SK-N-MC (cell line): ENCODE results near the gene RGS5.
"Not testable (repeated sequence)": the region's sequence is repeated elsewhere in the genome, so short reads cannot be mapped to it uniquely, and the experiment has no call there.

ENCODE experiments used
- DNase-seq: peaks from one replicate; pipeline ENCODE4 v3.0.0-alpha.2; 2011; ENCODE audit warnings: low read depth, low spot score
- H3K27ac ChIP-seq: fragments of 200-600 bp; sonication (generic); 2 replicates; pipeline ENCODE4 v1.5.1; 2016; ENCODE audit warnings: mixed run types
- H3K36me3 ChIP-seq: fragments of 200-600 bp; sonication (generic); 2 replicates; pipeline ENCODE4 v1.6.1; 2017; ENCODE audit warnings: antibody characterized with exemption, low read length, mixed read lengths; ENCODE audit not compliant: insufficient read depth
- H3K4me3 ChIP-seq: fragments of 200-600 bp; sonication (generic); 2 replicates; pipeline ENCODE4 v1.5.1; 2016
- H3K9ac ChIP-seq: fragments of 200-600 bp; sonication (generic); 2 replicates; pipeline ENCODE4 v1.8.0; 2017; ENCODE audit warnings: mixed run types, mixed read lengths; ENCODE audit not compliant: insufficient read length
- H3K9me3 ChIP-seq: fragments of 200-600 bp; sonication (generic); 2 replicates; pipeline ENCODE4 v1.6.1; 2017; ENCODE audit warnings: low read depth, mild to moderate bottlenecking, antibody characterized with exemption, low read length, moderate library complexity, mixed read lengths
- EZH2 ChIP-seq: fragments of 200-600 bp; sonication (generic); IDR thresholded peaks from one replicate; pipeline ENCODE4 v1.6.1; 2017; ENCODE audit warnings: antibody characterized with exemption
- FOXP2 ChIP-seq: optimal IDR thresholded peaks from 2 replicates; pipeline ENCODE3; 2011; ENCODE audit warnings: mild to moderate bottlenecking, moderate library complexity; ENCODE audit not compliant: insufficient read depth; ENCODE audit errors: extremely low read length, control extremely low read depth
- POLR2AphosphoS5 ChIP-seq: IDR thresholded peaks from 2 replicates; pipeline ENCODE4 v1.6.1; 2012; ENCODE audit warnings: mild to moderate bottlenecking, low read depth, low read length, borderline replicate concordance

Gene RGS5, protein sequence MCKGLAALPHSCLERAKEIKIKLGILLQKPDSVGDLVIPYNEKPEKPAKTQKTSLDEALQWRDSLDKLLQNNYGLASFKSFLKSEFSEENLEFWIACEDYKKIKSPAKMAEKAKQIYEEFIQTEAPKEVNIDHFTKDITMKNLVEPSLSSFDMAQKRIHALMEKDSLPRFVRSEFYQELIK

DNA sequence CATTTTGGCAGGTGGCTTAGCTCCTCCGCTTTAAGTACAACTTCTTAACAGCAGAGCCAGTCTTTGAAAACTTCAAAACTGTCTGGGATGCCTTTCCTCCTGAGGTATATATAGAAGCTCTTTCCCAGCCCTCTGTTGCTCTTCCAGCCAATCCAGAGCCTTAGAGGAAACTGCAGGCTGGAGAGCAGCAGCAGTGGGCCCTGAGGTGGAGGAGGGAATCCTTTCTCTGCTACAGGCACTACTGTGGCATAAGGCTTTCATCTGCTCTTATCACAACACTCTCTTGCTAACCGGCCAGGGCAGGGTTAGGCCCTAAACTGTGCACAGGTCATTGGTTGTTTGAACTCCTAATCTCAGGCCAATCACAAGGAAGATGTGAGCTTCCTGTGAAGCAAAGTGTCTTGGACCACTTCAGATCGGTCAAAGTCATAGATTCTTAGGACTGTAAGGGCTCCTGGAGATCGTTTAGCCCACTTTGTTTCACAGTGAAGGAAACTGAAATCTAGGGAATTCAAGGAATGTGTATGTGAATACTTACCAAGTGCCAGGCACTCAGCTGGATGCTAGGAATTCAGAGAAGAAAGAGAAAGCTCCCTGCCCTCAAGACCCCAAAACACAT is at the start of gene RGS5:
TSS of gene RGS5 (minus strand) at position 84 of the 619 bp plus-strand sequence. CDS start at position 3, 81 bp downstream.
- DNase-seq, result no peak
- Histone ChIP-seq H3K9ac (no peak within 1 kb of the TSS), H3K36me3 (no peaks in the 10 kb centered on the region), H3K27ac (no peak within 1 kb of the TSS), H3K9me3 (no peaks in the 10 kb centered on the region), H3K4me3 (no peak within 1 kb of the TSS)
- TF ChIP-seq FOXP2 (no peak), EZH2 (no peak)

DNA sequence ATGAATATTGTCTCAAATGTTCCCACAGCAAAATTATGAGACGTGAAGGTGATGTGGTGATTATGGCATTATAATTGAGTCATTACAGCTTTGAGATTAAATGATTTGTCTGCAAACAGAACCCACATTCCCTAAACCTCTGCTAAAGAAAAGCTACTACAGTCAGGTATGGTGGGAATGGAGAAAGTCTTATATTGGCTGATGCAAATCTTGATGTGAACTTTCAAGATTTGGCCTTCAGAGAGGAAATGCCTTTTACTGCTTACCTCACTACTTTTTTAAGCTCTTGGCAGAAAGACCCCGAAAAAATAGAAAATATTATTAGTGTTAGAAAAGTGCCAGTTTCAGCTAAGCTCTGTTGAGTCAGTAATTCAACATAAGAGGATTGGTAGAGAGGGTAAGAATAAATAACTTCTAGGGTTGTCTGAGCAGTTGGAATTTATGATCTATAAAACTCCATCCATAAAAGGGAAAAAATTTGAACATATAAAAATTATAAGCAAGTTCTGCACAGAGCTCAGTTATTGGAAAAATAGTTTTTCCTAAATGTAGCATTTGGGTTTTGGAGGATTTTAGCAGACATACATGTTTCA is 47.8 kb upstream of the RGS5 start:
- no peak overlapping the region for H3K9ac ChIP-seq
- no peak for DNase-seq
- no peak for TF ChIP-seq EZH2
- no peaks in the 10 kb centered on the region for H3K9me3 ChIP-seq
- no peaks in the 10 kb centered on the region for H3K36me3 ChIP-seq
- H3K4me3 ChIP-seq, result 0 out of 2 replicates have a peak overlapping the region, but pooled peaks have one; percentile 1
- H3K27ac ChIP-seq, result peak overlapping the region; percentile 70

DNA sequence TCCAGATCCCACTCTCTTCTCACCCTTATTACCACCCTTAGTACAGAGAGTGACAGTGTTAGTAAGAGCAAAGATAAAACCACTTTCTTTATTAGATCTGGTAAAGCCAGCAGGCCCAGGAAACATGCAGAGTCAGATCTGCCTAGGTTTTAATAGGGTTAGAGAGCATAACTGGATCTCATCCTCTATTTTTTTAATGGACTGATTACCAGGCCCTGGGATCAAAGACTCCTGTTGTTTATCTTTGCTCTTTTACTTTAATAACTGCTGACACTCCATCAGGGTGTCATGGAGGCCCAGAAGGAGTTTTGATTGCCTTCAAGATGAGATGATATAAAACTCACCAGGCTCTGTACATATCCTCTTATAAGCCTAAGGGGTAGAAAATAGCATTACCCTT is 45.3 kb upstream of the RGS5 start:
- no peak for DNase-seq
- TF ChIP-seq POLR2AphosphoS5, result no peak
- no peak for TF ChIP-seq FOXP2
- TF ChIP-seq EZH2, result no peak
- peak overlapping the region; percentile 22; the same call in 1 of the 2 replicates for H3K27ac ChIP-seq

DNA sequence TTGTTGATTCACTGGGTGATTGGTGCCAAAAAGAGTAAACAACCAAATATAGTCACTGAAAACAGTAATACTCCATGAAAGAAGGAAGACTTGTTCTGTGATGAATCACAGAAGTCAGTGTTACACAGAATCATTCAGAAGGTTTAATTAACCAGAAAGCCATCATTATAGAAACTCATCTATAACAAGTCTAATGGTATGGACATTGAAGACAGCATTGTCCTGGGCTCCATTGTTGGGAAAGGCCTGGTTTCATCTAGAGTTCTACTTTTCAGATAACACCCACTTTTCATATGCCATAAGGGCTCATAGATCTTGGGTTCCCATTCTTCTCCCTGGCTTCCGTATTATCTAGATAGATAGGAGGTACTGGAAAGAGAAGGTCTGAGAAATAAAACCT is 41.9 kb upstream of the RGS5 start:
- DNase-seq, H3K4me3 ChIP-seq, H3K27ac ChIP-seq, H3K9ac ChIP-seq, H3K36me3 ChIP-seq, H3K9me3 ChIP-seq: not testable (repeated sequence)

More for the DNA sequence above, 45.3 kb upstream of the RGS5 start:
- no peaks in the 10 kb centered on the region for H3K9me3 ChIP-seq
- no peak overlapping the region for H3K4me3 ChIP-seq
- no peak overlapping the region for H3K9ac ChIP-seq
- H3K36me3 ChIP-seq, result no peaks in the 10 kb centered on the region

DNA sequence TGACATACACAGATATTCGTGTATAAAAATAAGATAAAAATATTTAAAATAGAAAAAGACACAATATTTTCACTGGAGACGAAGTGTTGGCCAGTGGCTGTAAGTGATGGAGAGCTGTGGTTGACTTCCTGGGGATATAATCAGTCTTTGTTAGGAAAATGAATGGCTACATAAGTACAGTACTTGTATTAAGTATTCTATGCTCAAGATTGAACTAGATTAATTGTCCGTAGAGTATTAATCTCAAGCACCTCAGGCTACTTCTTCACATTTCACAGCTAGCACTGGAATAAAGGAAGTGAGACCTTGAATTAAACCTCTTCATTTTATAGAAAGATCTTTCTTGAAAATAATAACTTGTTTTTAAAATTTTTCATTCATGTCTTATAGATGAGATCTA is 39.0 kb upstream of the RGS5 start:
- TF ChIP-seq EZH2 (no peak), FOXP2 (no peak), POLR2AphosphoS5 (no peak)
- no peak overlapping the region for H3K4me3 ChIP-seq
- H3K9ac ChIP-seq, result no peak overlapping the region
- no peak for DNase-seq
- H3K9me3 ChIP-seq, result no peaks in the 10 kb centered on the region
- no peak overlapping the region for H3K27ac ChIP-seq
- no peaks in the 10 kb centered on the region for H3K36me3 ChIP-seq

DNA sequence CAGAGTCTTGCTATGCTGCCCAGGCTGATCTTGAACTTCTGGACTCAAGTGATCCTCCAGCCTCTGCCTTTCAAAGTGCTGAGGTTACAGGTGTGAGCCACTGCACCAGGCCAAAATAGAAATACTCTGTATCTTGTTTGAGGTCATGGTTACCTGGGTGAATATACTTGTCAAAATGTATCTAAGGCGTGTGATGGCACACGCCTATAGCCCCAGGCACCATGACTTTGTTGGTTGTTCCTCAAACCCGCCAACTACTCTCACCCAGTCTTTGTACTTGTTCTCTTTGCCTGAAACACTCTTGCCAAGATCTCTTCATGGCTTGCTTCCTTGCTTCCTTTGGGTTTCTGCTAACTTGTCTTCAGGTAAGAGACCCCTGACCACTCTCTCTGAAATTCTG is 38.0 kb upstream of the RGS5 start:
- DNase-seq, result no peak
- Histone ChIP-seq H3K27ac (no peak overlapping the region), H3K36me3 (no peaks in the 10 kb centered on the region), H3K9me3 (no peaks in the 10 kb centered on the region), H3K9ac (no peak overlapping the region), H3K4me3 (no peak overlapping the region)
- TF ChIP-seq EZH2 (no peak), POLR2AphosphoS5 (no peak), FOXP2 (no peak)

DNA sequence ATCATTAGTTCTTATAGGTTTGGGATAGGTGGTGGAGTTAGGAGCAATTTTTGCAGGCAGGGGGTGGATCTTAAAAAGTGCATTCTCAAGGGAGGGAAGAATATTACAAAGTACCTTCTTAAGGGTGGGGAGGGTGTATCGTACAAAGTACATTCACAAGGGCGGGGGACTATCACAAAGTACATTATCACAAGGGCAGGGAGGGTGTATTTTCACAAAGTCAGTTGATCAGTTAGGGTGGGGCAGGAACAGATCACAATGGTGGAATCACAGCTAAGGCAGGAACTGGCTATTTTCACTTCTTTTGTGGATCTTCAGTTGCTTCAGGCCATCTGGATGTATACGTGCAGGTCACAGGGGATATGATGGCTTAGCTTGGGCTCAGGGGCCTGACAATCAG is 30.9 kb upstream of the RGS5 start:
- not testable (repeated sequence) for H3K9me3 ChIP-seq, H3K27ac ChIP-seq, DNase-seq, H3K4me3 ChIP-seq, H3K9ac ChIP-seq, H3K36me3 ChIP-seq

DNA sequence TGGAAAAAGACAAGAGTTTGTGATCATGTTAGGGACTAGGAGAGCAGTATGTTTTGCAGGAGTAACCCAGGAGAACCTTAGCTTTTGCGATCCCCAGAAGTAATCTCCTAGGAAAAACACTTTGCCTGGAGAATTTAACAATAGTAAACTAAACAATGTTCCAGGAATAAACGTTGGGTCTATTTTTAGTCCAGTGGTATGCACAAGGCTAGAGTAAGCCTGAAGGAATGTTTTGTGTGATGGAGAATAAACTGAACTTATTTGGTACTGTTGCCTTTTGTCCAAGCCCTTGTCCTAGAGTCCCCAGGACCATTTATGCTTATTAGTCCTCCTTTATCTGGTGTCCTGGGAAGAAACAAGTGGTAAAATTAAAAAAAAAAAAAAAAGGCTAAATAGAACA is 28.7 kb upstream of the RGS5 start:
- H3K9ac ChIP-seq, result no peak overlapping the region
- no peak overlapping the region for H3K4me3 ChIP-seq
- H3K36me3 ChIP-seq, result no peaks in the 10 kb centered on the region
- H3K27ac ChIP-seq, result no peak overlapping the region
- TF ChIP-seq POLR2AphosphoS5, result no peak
- no peak for TF ChIP-seq EZH2
- TF ChIP-seq FOXP2, result no peak
- H3K9me3 ChIP-seq, result no peaks in the 10 kb centered on the region
- no peak for DNase-seq

DNA sequence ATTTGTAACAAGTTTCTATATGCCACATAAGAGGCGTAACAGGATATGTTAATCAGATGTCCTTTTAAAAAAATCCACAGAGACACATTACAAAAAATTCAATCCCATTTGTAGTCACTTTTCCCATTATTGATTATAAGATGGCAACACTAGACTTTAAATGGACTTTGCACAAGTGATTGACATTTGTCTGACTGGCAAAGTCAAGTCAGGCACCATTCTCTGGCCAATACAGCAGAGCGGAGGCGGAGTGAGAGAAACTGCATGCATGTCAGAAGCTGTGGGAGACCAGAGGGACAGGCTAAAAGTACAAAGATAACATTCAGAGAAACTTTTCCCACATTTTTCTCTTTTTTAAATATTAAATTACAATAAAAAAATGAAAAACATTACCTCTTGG is 28.1 kb upstream of the RGS5 start:
- no peak overlapping the region for H3K27ac ChIP-seq
- DNase-seq, result no peak
- no peak overlapping the region for H3K4me3 ChIP-seq
- no peak for TF ChIP-seq FOXP2
- TF ChIP-seq EZH2, result no peak
- no peak for TF ChIP-seq POLR2AphosphoS5
- H3K9me3 ChIP-seq, result no peaks in the 10 kb centered on the region
- no peak overlapping the region for H3K9ac ChIP-seq
- no peaks in the 10 kb centered on the region for H3K36me3 ChIP-seq

DNA sequence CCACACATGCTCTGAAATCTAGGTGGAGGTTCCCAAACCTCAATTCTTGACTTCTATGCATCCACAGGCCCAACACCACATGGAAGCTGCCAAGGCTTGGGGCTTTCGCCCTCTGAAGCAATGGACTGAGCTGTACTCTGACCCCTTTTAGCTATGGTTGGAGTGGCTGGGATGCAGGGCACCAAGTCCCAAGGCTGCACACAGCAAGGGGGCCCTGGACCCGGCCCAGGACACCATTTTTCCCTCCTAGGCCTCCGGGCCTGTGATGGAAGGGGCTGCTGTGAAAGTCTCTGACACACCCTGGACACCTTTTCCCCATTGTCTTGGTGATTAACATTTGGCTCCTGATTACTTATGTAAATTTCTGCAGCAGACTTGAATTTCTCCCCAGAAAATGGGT is 25.6 kb upstream of the RGS5 start:
- not testable (repeated sequence) for H3K27ac ChIP-seq, H3K9ac ChIP-seq, H3K9me3 ChIP-seq, H3K4me3 ChIP-seq, H3K36me3 ChIP-seq, DNase-seq
